Loucy (cell line): Measurements from ENCODE around the gene DNAJC11.

Experiments used
- CTCF ChIP-seq: fragments of 200-600 bp; sonication (generic); conservative IDR thresholded peaks from 2 replicates; pipeline ENCODE4 v1.5.1; 2014; ENCODE audit warnings: mild to moderate bottlenecking, antibody characterized with exemption, low read length
- EZH2phosphoT487 ChIP-seq: fragments of 200-600 bp; IDR thresholded peaks from 2 replicates; pipeline ENCODE4 v1.6.1; 2018; ENCODE audit warnings: antibody characterized with exemption, mild to moderate bottlenecking, moderate library complexity, borderline replicate concordance

- TF ChIP-seq CTCF: no peak
- TF ChIP-seq EZH2phosphoT487: no peak
These were observed 33.1 kb downstream of the DNAJC11 start for GRCh38 chr1:6668503-6668902.
